NOMO-1 treated with dmso at 0.1 percent for 144 hours (cell line): ENCODE measurements around the gene POLR1A.

Experiments
- DNase-seq: peaks from one replicate; lab custom pipeline; 2025; ENCODE audit not compliant: unreplicated experiment; lab: John Stamatoyannopoulos, UW

The POLR1A gene

DNA sequence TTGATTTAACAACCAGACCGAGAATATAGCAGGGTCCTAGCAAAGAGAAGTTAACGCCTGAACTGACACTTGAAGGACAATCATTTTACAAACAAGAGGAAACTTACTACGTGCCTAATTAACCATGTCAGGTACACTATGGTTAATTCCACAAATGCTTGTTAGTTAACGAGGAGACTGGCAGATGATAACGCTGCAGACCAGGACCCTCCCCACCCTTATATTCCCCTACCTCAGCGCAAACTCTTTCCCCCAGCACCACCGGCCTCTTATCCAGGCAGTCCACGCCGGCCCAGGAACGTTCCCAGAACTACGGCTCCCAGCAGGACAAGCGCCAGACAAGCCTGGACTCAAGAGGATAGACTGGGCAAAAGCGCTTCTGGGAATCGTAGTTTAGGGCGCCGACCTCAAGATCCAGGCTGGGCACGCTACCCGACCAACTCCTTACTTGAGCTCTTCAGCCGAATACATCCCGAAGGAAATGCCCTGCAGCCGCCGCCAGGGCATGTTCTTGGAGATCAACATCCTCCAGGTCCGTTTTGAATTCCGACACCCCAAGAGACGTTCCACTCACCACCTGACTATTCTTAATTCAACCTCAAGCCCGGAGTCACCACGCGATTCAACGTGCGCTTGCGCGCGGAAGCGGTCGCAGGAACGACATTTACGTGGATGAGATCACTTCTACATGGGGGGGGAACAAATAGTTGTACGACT, at the start of gene POLR1A:
TSS of gene POLR1A (minus strand) at position 635 of the 717 bp plus-strand sequence. CDS start at position 525, 110 bp downstream.
- DNase-seq: peak; percentile 87

DNA sequence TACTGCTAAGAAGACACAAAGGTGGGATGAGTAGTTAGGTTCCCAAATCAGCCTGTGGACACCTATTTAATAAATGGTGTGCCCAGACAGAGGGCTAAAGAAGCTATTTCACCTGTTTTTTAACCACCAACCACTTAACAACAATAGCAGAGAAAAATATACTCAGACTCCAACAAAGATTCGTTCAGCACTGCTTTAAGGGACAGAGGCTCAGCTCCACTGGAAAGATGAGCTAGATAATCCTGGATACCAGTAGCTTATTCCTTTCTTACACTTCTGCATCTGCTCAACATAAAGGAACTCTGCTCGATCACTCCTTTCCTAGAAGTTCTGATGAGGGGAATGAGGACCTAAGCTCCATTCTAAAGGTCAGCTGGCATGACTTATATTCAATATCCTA, 44.8 kb upstream of the POLR1A start:
- DNase-seq: no peak

DNA sequence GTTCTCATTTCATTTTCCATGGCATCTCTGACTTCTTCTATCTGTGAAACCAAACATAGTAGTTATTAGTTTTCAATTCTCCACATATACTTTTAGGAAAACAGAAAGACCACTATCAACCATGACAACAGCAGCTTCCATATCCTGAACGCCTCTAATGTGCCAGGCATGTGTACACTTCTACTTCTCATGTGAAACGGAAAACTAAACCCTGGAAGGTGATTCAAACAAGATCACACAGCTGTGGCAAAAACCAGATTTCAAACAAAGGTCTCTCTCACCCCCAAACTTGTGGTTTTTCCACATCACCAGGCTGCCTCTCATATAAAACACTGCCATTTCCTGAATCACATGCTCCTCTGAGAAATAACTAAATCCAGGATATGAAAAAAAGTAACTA, 42.1 kb upstream of the POLR1A start:
- DNase-seq: no peak

DNA sequence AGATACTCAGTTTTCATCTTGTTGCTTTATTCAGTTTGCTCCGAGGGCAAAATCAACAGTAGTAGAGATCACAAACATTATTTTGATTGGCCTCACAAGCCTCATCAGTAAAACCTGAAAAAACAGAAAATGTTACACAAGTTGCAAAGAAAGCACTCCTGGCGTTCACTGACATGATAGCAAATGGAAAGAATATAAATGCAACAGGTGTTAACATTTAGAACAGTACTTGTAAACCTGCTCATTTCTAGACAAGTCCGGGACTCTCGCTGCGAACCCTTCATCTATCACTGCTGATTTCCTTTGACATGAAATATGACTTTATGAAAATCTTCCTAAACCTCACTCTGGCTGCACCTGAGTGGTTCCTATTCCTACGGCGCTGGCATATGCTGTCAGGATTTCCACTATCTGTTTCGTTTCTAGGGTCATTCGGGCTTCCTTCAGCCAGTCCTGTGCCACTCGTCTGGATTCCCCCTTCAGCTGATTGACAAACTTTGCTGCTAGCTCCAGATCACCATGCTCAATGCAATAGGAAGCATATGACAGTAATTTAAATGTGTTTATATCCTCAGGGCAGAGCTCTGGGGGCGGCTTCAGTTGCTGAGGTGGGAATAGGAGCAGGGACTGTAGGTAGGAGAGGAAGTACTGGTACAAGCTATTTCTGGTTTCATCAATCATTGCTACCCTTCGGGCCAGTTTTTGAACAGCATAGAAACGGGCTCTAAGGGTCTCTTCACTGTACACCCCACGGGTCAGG, 38.4 kb upstream of the POLR1A start:
- no peak for DNase-seq

DNA sequence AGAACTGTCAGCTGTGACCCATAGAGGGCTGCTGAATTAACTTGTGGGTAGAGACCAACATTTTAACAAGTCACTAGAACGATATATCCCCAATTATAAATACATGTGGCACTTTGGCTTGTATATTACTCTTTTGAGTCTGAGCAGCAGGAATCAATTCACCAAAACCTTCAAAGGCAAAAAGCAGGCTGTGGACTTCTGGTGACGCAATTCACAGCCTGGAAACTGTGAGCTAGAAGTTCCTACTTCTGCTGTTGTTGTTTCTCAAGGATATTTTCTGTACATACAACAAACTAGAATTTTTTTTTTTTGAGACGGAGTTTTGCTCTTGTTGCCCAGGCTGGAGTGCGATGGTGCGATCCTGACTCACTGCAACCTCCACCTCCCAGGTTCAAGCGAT, 37.6 kb upstream of the POLR1A start:
- DNase-seq: peak; percentile 12

DNA sequence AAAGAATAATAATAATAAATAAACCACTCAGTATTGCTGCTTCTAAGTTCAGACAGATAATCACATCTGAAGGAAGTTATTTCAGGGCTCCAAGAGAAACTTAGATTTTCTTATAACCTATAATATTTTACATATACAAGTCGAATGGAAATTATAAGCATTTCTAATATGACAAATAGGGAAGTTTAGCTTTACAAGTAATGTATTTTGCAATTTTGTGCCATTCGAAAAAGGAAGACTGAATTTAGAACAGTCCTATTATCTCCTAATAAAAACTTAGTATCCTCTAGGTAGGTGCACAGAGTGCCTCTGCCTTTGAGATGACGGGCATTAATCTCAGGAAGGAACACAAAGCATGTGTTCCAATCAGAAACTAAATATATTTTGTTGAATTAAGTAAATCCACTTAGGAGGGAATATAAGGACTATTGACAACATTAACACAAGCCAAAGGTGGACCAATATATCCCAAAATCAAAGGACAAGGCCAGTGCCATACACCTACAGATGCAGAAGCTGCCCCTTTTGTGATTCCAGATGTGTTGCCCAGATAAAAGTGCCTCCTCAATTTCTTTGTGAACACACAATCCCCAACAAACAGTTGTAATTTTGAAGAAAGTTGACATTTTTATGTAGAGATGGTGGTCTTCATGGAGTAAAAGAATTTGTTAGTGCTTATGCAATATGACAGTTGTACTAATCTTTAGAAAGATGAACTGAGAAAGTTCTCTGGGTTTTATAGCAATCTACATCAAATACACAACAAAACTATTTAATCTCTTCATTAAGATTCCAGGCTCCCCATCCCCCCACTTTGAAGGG, 37.0 kb upstream of the POLR1A start:
- no peak for DNase-seq

DNA sequence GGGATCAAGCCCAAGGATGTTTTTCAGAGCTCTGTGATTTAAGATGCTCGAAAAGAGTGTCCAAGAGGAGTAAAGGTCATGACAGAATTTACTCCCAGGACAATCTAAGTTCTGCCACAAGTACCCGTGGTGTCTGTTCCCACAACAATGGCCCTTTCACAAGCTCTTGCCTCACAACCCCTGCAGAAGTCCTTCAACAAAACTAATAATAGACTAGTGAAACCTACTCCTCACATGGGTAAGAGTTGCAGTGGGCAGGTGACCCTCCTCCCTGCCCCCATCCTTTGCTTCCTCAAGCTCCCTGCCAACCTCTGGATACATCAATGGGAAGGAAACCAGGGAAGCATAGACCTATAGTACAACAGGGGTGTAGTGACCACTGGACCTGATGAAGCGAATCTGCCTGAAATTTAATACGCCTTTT, 35.3 kb upstream of the POLR1A start:
- no peak for DNase-seq

DNA sequence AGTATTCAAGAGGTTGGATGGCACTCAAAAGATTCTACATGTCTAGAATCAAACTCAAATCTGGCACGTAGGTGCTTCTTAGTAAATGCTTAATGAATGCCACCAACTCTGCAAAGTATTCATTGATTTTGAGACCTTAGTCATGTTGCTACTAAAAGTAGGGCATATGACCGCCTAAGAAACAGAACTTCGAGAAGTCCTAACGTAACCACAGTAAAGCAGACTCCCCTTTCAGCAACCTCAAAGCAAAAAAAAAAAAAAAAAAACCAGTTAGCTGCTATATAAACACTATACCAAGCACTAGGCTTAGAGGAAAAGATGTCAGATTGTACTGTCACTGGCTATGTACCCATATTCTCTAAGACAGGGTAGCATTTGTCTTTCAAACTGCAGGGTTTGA, 34.3 kb upstream of the POLR1A start:
- no peak for DNase-seq

DNA sequence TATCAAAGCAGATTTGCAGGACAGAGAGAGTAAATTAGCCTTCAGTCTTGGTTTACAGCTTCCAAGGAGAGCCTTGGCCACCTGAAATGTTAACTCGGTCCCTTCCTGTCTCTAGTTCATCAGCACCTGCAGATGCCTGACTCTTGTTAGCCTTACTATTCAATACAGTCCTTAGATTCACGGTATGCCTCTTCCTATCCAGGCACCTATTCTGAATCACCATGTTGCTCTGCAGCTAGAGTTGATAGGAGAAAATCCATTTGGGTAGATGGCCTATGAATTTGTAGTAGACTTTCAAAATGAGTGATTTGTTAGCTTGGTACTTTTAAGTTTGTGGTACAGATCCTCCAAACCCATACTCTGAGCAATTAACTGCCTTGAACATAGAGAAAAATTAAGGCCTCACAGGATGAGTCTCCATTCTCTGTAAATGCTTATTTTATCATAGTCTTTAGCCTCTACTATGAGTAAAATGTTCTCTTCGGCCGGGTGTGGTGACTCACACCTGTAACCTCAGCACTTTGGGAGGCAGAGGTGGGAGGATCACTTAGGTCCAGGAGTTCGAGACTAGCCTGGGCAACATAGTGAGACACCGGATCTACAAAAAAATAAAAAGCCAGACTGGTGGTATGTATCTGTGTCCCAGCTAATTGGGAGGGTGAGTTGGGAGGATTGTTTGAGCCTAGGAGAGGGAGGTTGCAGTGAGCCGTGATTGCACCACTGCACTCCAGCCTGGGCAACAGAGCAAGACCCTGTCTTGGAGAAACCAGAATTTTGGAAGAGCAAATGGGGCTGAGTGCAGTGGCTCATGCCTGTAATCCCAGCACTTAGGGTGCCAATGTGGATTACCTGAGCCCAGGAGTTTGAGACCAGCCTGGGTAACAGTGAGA, 33.3 kb upstream of the POLR1A start:
- DNase-seq: no peak

DNA sequence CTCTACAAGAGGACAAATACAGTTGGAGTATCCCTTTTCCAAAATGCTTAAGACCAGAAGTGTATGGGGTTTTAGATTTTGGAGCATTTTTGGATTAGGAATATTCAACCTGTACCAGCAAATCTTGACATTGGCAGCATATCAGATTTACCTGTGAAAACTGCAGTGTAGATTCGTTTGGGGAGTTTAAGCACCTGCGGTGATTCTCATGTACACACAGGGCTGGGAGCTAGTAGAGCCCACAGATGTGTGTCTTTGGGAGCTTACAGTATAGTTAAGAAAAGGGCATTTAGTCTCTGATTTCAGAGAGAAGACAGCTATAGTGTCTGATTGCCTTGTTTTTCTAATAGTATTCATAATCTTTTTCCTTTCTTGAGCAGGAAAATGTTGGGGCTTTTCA, 30.5 kb upstream of the POLR1A start:
- no peak for DNase-seq

DNA sequence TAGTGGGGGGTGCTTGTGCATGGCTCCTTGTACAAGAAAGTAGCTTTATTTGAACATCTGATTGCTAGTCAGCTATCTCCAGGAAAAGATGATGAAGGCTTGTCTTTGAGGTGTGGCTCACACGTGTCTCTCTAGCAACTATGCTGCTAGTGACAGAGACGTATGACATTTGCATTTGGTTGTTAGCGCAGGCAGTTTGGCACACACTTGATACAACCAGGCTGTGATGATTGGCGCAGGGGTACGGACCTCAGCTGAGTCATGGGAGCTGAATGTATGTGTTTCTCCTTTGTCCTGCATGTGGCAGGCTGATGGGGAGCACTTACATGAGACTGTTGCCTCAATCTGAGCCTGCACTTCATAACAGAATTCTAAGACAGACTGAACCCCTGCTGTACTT, 30.0 kb upstream of the POLR1A start:
- no peak for DNase-seq

DNA sequence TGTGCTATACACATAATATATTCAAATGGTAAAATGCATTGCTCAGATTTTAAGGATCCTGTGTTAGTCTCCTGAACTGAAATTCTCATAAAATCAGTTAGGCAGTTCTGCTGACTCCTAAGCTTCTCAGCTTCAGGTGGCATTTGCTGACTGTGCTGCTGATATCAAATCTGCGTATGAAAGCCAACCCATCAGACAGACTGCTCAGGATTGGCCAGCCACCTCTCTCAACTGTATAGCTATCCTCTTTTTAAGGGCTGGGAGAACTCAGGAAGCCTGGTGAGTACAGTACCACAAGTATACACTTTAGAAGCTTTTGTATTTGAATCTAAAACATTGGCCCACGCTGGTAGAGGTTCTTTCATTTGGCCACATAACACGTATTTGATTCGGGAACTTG, 29.0 kb upstream of the POLR1A start:
- no peak for DNase-seq

DNA sequence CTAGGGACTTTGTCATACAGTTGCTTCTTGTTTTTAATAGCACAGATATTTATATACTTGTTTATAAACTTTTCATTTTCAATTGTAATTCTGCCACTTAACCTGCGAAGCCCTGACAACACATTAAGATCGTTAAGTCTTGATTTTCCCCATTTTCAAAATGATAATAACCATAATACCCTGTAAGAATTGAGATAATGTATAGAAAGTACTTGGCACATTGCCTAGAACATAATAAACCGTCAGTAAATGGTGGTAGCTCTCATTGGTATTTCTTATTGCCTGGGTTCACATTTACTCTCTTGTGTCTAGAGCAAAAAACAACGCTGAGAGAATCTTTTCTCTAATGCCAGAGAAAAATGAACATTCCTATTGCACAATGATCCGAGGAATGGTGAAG, 19.0 kb upstream of the POLR1A start:
- no peak for DNase-seq

DNA sequence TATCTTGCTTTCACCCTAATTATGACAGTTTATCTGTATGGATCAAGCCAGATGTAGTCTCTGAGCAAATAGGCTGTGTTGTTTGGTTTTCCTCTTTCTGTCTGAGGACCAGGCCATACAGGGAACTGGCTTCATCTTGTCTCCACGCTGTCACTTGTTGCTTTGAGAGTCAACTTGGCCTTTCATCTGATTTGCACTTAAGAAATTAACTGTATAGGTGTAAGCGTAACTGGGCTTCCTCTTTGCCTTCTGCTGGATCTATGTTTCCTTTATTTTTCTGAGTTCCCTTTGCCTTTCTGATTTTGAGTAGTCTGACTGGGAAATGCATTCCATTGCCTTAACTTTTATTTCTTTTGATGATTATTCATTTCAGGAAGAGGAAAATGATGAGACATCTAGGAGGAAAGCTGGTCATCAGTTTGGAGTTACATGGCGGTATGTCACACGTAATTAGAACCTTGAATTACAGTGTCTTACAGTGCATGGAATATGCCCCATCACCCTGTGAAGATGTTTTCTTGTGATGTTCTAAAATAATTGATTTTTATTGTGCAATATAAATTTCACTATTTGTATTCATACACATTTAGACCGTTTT, 17.7 kb upstream of the POLR1A start:
- DNase-seq: no peak

DNA sequence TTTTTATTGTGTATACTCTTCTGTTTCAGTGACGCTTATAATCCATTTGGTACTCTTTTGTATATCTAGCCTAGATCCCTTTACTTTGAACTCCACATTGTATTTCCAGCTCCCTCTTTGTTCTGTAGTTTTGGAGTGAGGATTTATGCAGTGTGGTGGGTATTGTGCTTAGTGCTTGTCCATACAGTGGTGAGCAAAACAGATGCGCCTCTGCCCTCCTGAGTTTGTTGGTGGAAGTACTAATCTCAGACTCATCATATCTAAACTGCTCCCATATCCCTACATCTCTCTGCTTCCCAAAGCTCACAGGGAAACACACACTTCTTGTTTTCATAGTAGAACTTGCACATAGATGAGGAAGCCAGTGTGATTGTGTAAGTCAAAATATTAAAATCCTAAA, 12.4 kb upstream of the POLR1A start:
- DNase-seq: no peak

DNA sequence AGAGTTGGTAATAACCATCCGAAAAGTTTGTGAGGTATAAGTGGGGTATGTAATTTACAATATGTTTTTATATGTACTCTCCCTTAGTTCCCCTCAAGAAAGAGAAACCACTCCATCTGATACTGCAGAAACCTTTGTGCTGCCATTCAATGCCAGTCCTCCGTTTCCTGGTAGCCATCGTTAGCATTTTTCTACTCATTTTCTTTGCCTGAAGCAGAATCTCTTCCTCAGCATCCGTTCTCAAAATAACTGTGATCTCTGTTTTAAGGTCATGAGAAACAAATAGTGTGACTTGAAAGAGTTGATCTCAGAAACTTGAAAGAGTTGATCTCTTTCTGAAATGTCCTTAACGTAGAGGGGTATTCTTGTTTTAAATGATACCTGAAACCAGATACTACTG, 1.3 kb upstream of the POLR1A start:
- no peak for DNase-seq

DNA sequence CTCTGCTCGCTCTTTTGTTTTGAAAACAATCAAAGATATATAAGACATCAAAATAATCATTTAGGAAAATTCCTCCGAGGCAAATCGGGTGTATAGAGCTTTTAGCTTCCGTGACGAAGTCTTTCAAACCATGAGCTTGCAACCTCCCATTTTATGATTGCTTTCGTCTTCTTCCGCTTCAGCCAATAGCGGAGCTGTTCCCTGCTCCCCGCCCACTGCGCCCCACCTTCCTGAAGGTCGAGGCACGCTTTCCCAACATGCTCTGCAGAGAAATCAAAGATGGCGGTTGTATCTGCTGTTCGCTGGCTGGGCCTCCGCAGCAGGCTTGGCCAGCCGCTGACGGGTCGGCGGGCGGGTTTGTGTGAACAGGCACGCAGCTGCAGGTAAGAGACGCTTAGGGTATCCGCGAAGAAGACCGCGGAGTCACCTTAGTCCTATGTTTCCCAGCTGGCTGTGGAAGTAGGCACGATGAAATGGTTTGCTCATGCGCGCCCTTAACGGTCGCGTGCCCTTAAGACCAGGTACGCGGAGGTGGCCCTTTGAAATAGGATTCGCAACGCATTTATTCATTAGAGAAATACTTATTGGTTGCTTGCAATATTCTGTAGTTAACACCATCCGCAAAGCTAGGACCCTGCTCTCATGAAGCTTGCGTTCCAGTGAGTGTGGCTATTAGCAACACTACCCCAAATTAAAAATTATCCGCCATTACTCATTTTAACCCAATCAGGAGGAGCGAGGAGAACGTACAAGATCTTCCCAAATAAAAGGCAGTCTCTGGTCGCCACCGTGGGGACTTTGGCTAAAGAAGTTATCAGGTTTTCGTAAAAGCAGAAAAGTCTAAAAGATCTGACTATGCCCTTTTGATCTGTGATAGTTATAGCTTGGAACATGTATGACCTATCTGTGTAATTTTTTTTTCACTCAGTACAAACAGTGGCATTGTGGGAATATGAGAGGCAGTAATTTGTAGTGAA, 571 bp upstream of the POLR1A start, which contains the start of gene PTCD3:
TSS of gene PTCD3 (plus strand) at position 267 of the 977 bp plus-strand sequence. CDS start at position 280, 13 bp downstream.
- peak; percentile 96 for DNase-seq

DNA sequence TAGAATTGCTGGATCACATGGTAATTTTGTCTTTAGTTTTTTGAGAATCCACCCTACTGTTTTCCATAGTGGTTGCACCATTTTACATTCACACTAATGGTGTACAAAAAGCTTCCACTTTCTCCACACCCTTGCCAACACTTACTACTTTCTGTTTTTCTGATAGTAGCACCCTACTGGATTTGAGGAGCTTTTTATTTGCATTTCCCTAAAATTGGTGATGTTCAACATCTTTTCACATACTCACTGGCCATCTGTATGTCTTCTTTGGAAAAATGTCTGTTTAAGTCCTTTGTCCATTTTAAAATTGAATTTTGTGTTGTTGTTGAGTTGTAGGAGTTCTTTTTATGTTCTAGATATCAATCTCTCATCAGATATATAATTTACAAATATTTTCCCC, 3.5 kb downstream of the POLR1A start:
- DNase-seq: no peak

DNA sequence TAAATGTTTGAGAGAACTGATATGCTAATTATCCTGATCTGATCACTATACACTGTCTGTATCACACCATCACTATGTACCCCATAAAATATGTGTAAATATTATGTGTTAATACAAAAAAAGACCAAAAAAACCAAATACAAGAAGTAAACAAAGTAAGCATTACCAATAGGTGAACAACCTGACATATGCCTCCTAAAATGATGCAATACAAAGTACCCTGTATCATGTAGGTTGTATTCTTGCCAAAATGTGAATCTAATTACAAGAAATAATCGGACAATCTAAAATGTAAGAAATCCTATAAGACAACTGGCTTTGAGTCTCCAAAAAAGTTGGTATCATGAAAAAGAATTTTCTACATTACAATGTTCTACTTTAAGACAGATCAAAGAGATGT, 7.8 kb downstream of the POLR1A start:
- no peak for DNase-seq
